Measurements from ENCODE around the gene CRELD1.

The CRELD1 gene

DNA sequence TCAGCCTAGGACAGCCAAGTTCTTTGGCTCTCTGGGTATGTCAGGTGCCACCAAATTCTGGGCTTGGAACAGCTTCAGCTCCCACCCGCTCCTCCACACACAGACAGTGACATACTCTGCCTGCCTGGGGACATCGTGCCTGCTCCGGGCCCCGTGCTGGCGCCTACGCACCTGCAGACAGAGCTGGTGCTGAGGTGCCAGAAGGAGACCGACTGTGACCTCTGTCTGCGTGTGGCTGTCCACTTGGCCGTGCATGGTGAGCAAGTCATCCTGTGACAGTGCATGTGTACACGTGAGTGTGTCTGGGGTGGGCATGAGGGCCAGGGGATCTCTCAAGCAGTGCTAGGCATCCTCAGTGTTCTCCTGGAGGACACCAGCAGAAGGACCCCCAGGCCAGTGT lies 15.8 kb upstream of the CRELD1 start:
- H3K27me3 ChIP-seq (ENCODE audit: insufficient read depth, low read length), result peaks cover 28% of the 10 kb centered on the region
- peaks cover 6% of the 10 kb centered on the region; the same call in 1 of the 2 replicates for H3K4me1 ChIP-seq (ENCODE audit: insufficient read depth, low read length)
- no peaks in the 10 kb centered on the region for H3K9me3 ChIP-seq (ENCODE audit: insufficient read depth, low read depth, low read length)
- H3K9ac ChIP-seq (ENCODE audit: low read depth, low read length), result no peak overlapping the region
- no peaks in the 10 kb centered on the region for H3K36me3 ChIP-seq (ENCODE audit: insufficient read depth, low read depth, low read length)
- no peak overlapping the region for H3K4me3 ChIP-seq (ENCODE audit: low read length)
- no peak overlapping the region for H3K27ac ChIP-seq (ENCODE audit: low read length)

- H3K4me3 ChIP-seq (ENCODE audit: low read length), result no peak overlapping the region
- H3K9ac ChIP-seq (ENCODE audit: low read depth, low read length), result no peak overlapping the region
- no peaks in the 10 kb centered on the region for H3K36me3 ChIP-seq (ENCODE audit: insufficient read depth, low read depth, low read length)
- H3K9me3 ChIP-seq (ENCODE audit: insufficient read depth, low read depth, low read length), result no peaks in the 10 kb centered on the region
- H3K4me1 ChIP-seq (ENCODE audit: insufficient read depth, low read length), result peaks cover 6% of the 10 kb centered on the region; the same call in 1 of the 2 replicates
- peaks cover 28% of the 10 kb centered on the region for H3K27me3 ChIP-seq (ENCODE audit: insufficient read depth, low read length)
- H3K27ac ChIP-seq (ENCODE audit: low read length), result no peak overlapping the region
Observed at GRCh38 chr3:9918261-9919038, 15.2 kb upstream of the CRELD1 start.

GRCh38 chr3:9928158-9928557 lies 5.5 kb upstream of the CRELD1 start:
- H3K9ac ChIP-seq (ENCODE audit: low read depth, low read length), result no peak overlapping the region
- peaks cover 9% of the 10 kb centered on the region; the same call in 1 of the 2 replicates for H3K27me3 ChIP-seq (ENCODE audit: insufficient read depth, low read length)
- no peaks in the 10 kb centered on the region; the same call in 1 of the 2 replicates for H3K36me3 ChIP-seq (ENCODE audit: insufficient read depth, low read depth, low read length)
- H3K9me3 ChIP-seq (ENCODE audit: insufficient read depth, low read depth, low read length), result no peaks in the 10 kb centered on the region
- H3K4me3 ChIP-seq (ENCODE audit: low read length), result no peak overlapping the region
- H3K4me1 ChIP-seq (ENCODE audit: insufficient read depth, low read length), result no peaks in the 10 kb centered on the region
- H3K27ac ChIP-seq (ENCODE audit: low read length), result no peak overlapping the region

DNA sequence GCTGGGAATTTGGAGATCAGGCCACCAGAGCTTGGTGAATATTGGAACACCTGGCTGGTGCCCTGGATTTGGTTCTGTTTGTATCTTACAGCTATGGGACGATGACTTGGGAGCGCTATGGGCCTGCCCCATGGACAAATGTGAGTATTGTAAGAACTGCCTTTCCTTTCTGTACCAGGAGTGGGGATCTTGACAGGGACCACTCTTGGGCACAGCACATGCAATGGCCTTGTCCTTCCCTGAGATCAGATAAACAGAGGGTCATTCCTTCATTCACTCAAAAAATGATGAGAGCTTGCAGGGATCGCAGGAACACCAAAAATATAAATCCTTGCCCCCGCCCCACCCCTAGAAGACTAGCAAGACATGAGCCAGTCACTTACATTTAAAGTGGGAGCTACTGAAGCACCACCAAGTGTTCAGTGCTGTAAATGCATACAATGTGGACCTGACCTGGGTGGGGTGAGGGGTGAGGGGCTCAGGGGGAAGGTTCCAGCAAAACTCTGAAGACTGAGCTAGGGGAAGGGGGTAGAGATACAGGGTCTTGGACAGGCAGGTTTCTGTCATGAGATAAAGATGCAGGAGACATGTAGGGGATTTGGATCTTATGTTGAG lies 2.7 kb upstream of the CRELD1 start:
- Histone ChIP-seq H3K27ac (ENCODE audit: low read length) (no peak overlapping the region), H3K9ac (ENCODE audit: low read depth, low read length) (no peak overlapping the region), H3K27me3 (ENCODE audit: insufficient read depth, low read length) (peaks cover 9% of the 10 kb centered on the region; the same call in 1 of the 2 replicates), H3K4me3 (ENCODE audit: low read length) (no peak overlapping the region), H3K9me3 (ENCODE audit: insufficient read depth, low read depth, low read length) (no peaks in the 10 kb centered on the region), H3K4me1 (ENCODE audit: insufficient read depth, low read length) (peaks cover 3% of the 10 kb centered on the region; the same call in 1 of the 2 replicates), H3K36me3 (ENCODE audit: insufficient read depth, low read depth, low read length) (peaks cover 2% of the 10 kb centered on the region; the same call in 1 of the 2 replicates)

DNA sequence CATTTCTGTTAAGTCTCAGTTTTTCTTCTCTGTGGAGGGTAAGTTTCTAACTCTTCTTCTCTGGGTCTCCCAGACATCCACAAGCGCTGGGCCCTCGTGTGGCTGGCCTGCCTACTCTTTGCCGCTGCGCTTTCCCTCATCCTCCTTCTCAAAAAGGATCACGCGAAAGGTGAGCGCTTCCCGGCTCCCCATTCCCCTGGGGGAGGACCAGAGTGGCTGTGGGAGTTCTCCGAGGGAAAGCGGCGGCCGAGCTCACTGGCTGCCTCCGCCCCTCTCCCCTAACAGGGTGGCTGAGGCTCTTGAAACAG lies 1.1 kb upstream of the CRELD1 start:
- peaks cover 9% of the 10 kb centered on the region for H3K36me3 ChIP-seq (ENCODE audit: insufficient read depth, low read depth, low read length)
- H3K4me1 ChIP-seq (ENCODE audit: insufficient read depth, low read length), result peaks cover 3% of the 10 kb centered on the region; the same call in 1 of the 2 replicates
- H3K9me3 ChIP-seq (ENCODE audit: insufficient read depth, low read depth, low read length), result no peaks in the 10 kb centered on the region
- peak overlapping the region; percentile 89 for H3K4me3 ChIP-seq (ENCODE audit: low read length)
- H3K9ac ChIP-seq (ENCODE audit: low read depth, low read length), result peak overlapping the region; percentile 88
- peaks cover 9% of the 10 kb centered on the region; the same call in 1 of the 2 replicates for H3K27me3 ChIP-seq (ENCODE audit: insufficient read depth, low read length)
- no peak overlapping the region for H3K27ac ChIP-seq (ENCODE audit: low read length)

GRCh38 chr3:9932843-9933560 lies 632 bp upstream of the CRELD1 start:
- Histone ChIP-seq H3K36me3 (ENCODE audit: insufficient read depth, low read depth, low read length) (peaks cover 9% of the 10 kb centered on the region), H3K4me3 (ENCODE audit: low read length) (peak overlapping the region; percentile 89), H3K9ac (ENCODE audit: low read depth, low read length) (peak overlapping the region; percentile 88; the same call in 1 of the 2 replicates), H3K27ac (ENCODE audit: low read length) (no peak overlapping the region), H3K4me1 (ENCODE audit: insufficient read depth, low read length) (peaks cover 3% of the 10 kb centered on the region; the same call in 1 of the 2 replicates), H3K9me3 (ENCODE audit: insufficient read depth, low read depth, low read length) (no peaks in the 10 kb centered on the region), H3K27me3 (ENCODE audit: insufficient read depth, low read length) (peaks cover 9% of the 10 kb centered on the region; the same call in 1 of the 2 replicates)

GRCh38 chr3:9934235-9934621 lies 594 bp downstream of the CRELD1 start:
- Histone ChIP-seq H3K9ac (ENCODE audit: low read depth, low read length) (peak overlapping the region; percentile 88), H3K27me3 (ENCODE audit: insufficient read depth, low read length) (peaks cover 9% of the 10 kb centered on the region; the same call in 1 of the 2 replicates), H3K36me3 (ENCODE audit: insufficient read depth, low read depth, low read length) (peaks cover 9% of the 10 kb centered on the region), H3K9me3 (ENCODE audit: insufficient read depth, low read depth, low read length) (no peaks in the 10 kb centered on the region), H3K4me3 (ENCODE audit: low read length) (peak overlapping the region; percentile 89), H3K27ac (ENCODE audit: low read length) (peak overlapping the region; percentile 93), H3K4me1 (ENCODE audit: insufficient read depth, low read length) (peaks cover 3% of the 10 kb centered on the region; the same call in 1 of the 2 replicates)

- Histone ChIP-seq H3K4me1 (ENCODE audit: insufficient read depth, low read length) (peaks cover 3% of the 10 kb centered on the region; the same call in 1 of the 2 replicates), H3K9ac (ENCODE audit: low read depth, low read length) (no peak overlapping the region), H3K4me3 (ENCODE audit: low read length) (no peak overlapping the region), H3K27ac (ENCODE audit: low read length) (no peak overlapping the region), H3K9me3 (ENCODE audit: insufficient read depth, low read depth, low read length) (no peaks in the 10 kb centered on the region), H3K27me3 (ENCODE audit: insufficient read depth, low read length) (peaks cover 9% of the 10 kb centered on the region; the same call in 1 of the 2 replicates), H3K36me3 (ENCODE audit: insufficient read depth, low read depth, low read length) (peaks cover 9% of the 10 kb centered on the region)
Observed at GRCh38 chr3:9934993-9935392, 1.4 kb downstream of the CRELD1 start.

GRCh38 chr3:9935966-9936510 lies 2.4 kb downstream of the CRELD1 start:
- no peak overlapping the region for H3K4me3 ChIP-seq (ENCODE audit: low read length)
- H3K27me3 ChIP-seq (ENCODE audit: insufficient read depth, low read length), result peaks cover 9% of the 10 kb centered on the region; the same call in 1 of the 2 replicates
- peaks cover 3% of the 10 kb centered on the region; the same call in 1 of the 2 replicates for H3K4me1 ChIP-seq (ENCODE audit: insufficient read depth, low read length)
- H3K27ac ChIP-seq (ENCODE audit: low read length), result no peak overlapping the region
- H3K36me3 ChIP-seq (ENCODE audit: insufficient read depth, low read depth, low read length), result peaks cover 9% of the 10 kb centered on the region; the same call in 1 of the 2 replicates
- no peak overlapping the region for H3K9ac ChIP-seq (ENCODE audit: low read depth, low read length)
- H3K9me3 ChIP-seq (ENCODE audit: insufficient read depth, low read depth, low read length), result no peaks in the 10 kb centered on the region

GRCh38 chr3:9937486-9938238 lies 4.0 kb downstream of the CRELD1 start:
- H3K9ac ChIP-seq (ENCODE audit: low read depth, low read length), result no peak overlapping the region
- H3K4me3 ChIP-seq (ENCODE audit: low read length), result no peak overlapping the region
- no peaks in the 10 kb centered on the region; the same call in 1 of the 2 replicates for H3K27me3 ChIP-seq (ENCODE audit: insufficient read depth, low read length)
- no peak overlapping the region for H3K27ac ChIP-seq (ENCODE audit: low read length)
- peaks cover 3% of the 10 kb centered on the region; the same call in 1 of the 2 replicates for H3K4me1 ChIP-seq (ENCODE audit: insufficient read depth, low read length)
- H3K36me3 ChIP-seq (ENCODE audit: insufficient read depth, low read depth, low read length), result peaks cover 9% of the 10 kb centered on the region; the same call in 1 of the 2 replicates
- H3K9me3 ChIP-seq (ENCODE audit: insufficient read depth, low read depth, low read length), result no peaks in the 10 kb centered on the region
